CD4-positive, CD25-positive, alpha-beta regulatory T cell (primary cell): ENCODE results near the gene UBA7. TPM values are rescaled to one million over a fixed set of nuclear protein-coding genes. Genes with fewer than 3 reads are reported as not detected.
"Not testable (repeated sequence)": the region's sequence is repeated elsewhere in the genome, so short reads cannot be mapped to it uniquely, and the experiment has no call there.

Experiments used
- ATAC-seq, 2 donors: fragments of 150-1000 bp; cut with Tn5 transposase; one replicate each; pipeline ENCODE4 v1.10.0; 2021; ENCODE audit warnings: low read depth in 2 of 2, moderate number of reproducible peaks in 2 of 2, moderate library complexity in 1 of 2
- DNase-seq, 3 donors: peaks; one replicate each; pipeline versions ENCODE4 v3.0.0 to v3.0.0-alpha.2; 2012 to 2022; ENCODE audit warnings: mixed read lengths in 1 of 3
- H3K27ac ChIP-seq: one replicate; pipeline ENCODE4 v1.7.0; 2013; ENCODE audit warnings: mild to moderate bottlenecking, low read length; ENCODE audit not compliant: insufficient read depth, poor library complexity, severe bottlenecking
- H3K27me3 ChIP-seq: one replicate; pipeline ENCODE4 v1.7.0; 2013; ENCODE audit warnings: low read length; ENCODE audit not compliant: control insufficient read depth, insufficient read depth
- H3K36me3 ChIP-seq: one replicate; pipeline ENCODE4 v1.7.0; 2013; ENCODE audit warnings: mild to moderate bottlenecking, low read length, moderate library complexity; ENCODE audit not compliant: control insufficient read depth, insufficient read depth
- H3K4me1 ChIP-seq: 2 replicates; pipeline ENCODE4 v1.7.0; 2013; ENCODE audit warnings: mild to moderate bottlenecking, low read length; ENCODE audit not compliant: insufficient read depth, control insufficient read depth, poor library complexity, severe bottlenecking
- H3K4me3 ChIP-seq: one replicate; pipeline ENCODE4 v1.7.0; 2013; ENCODE audit warnings: low read depth, mild to moderate bottlenecking, low read length, moderate library complexity
- H3K9me3 ChIP-seq, 2 experiments: 1 replicate in 1 of 2; 2 replicates in 1 of 2; pipeline ENCODE4 v1.7.0; 2013; ENCODE audit warnings: low read length in 2 of 2, mild to moderate bottlenecking in 1 of 2, moderate library complexity in 1 of 2; ENCODE audit not compliant: control insufficient read depth in 2 of 2
- H3K27ac Mint-ChIP-seq, 3 donors: one replicate each; pipeline ENCODE4 v1.8.0; 2020 to 2022; ENCODE audit warnings: mild to moderate bottlenecking in 3 of 3, mixed read lengths in 3 of 3, moderate library complexity in 2 of 3
- H3K27me3 Mint-ChIP-seq: one replicate; pipeline ENCODE4 v1.8.0; 2022; ENCODE audit warnings: mild to moderate bottlenecking, mixed read lengths
- H3K36me3 Mint-ChIP-seq: one replicate; pipeline ENCODE4 v1.8.0; 2020; ENCODE audit warnings: mixed read lengths
- H3K4me1 Mint-ChIP-seq, 4 donors: one replicate each; pipeline ENCODE4 v1.8.0; 2020 to 2022; ENCODE audit warnings: mixed read lengths in 4 of 4, mild to moderate bottlenecking in 1 of 4
- H3K4me3 Mint-ChIP-seq, 4 donors: one replicate each; pipeline ENCODE4 v1.8.0; 2020 to 2022; ENCODE audit warnings: mild to moderate bottlenecking in 4 of 4, mixed read lengths in 4 of 4, moderate library complexity in 3 of 4
- H3K9me3 Mint-ChIP-seq, 7 donors: one replicate each; pipeline ENCODE4 v1.8.0; 2020 to 2022; ENCODE audit warnings: mixed read lengths in 7 of 7, mild to moderate bottlenecking in 3 of 7, moderate library complexity in 2 of 7
- polyA plus RNA-seq, 4 donors: library from polyadenylated mRNA; unstranded; fragments of 300-500 nt; fragmentation: Illumina TruSeq; gene quantifications; one replicate each; pipeline ENCODE4 v1.2.3, GENCODE V29; 2021
- total RNA-seq: library from RNA; stranded (reverse); gene quantifications from one replicate; pipeline ENCODE4 v1.2.3, GENCODE V29; 2022

Gene UBA7
- total and polyA plus RNA-seq, 5 donors from 2014 or later = 30.6 to 201 (median 39.6) TPM

DNA sequence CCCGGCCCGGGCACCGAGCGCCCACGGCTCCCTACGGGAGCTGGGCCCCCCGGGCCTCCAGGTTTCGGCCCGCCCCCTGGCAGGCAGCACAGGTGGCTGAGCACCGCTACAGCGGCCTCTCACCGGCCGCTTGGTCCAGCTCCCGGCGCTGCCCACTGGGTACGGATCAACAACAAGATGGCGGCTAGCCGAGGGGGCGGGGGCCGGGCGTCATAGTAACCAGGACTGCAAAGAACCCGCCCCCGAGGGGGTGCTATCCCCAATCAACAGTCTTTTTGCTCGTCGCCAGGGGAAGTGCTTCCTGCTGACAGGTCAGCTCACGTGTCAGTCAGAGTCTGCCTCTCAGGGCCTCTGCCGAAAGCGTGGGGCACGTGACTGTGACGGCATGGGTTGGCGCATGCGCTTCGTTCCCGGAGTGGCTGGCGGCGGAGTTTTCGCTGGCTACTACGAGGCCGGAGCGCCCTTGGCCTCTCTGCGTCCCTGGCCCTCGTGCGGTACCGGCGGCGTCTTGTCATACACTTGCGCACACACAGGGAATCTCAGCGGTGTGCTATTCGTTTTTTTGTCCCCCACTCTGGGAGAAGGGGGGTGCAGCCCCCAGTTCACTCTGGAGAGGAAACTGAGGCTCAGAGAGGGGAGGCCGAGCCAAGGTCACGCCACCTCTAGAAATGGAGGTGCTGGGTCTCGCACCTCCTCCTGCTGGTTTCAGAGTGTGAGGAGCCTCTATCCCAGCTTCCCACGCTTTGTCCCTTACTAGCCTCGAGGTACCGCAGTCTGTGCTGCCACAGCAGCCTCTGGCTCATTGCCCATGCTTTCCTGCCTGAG lies 27.2 kb downstream of the UBA7 start, which contains the start of gene IP6K1:
TSS of gene IP6K1 (minus strand) at position 186 of the 825 bp plus-strand sequence. CDS start 38,502 bp downstream, outside the sequence.
- DNase-seq (peak; percentile 99 to 100 (median 100)), ATAC-seq (peak; percentile 100)
- Mint-ChIP-seq H3K36me3 (peaks cover 13% of the 10 kb centered on the region), H3K4me1 (peaks cover 9 to 48% (median 27%) of the 10 kb centered on the region in 4 donors), H3K27ac (peak within 1 kb of the TSS; percentile 98 to 100 (median 100)), H3K27me3 (peaks cover 29% of the 10 kb centered on the region), H3K9me3 (no peaks in the 10 kb centered on the region), H3K4me3 (peak within 1 kb of the TSS; percentile 93 to 99 (median 96))
- H3K27me3 ChIP-seq = no peaks in the 10 kb centered on the region
- peaks cover 31% of the 10 kb centered on the region for H3K4me1 ChIP-seq
- H3K9me3 ChIP-seq = no peaks in the 10 kb centered on the region
- peaks cover 9% of the 10 kb centered on the region for H3K36me3 ChIP-seq
- H3K4me3 ChIP-seq = peak within 1 kb of the TSS; percentile 91
- H3K27ac ChIP-seq = peak within 1 kb of the TSS; percentile 92

DNA sequence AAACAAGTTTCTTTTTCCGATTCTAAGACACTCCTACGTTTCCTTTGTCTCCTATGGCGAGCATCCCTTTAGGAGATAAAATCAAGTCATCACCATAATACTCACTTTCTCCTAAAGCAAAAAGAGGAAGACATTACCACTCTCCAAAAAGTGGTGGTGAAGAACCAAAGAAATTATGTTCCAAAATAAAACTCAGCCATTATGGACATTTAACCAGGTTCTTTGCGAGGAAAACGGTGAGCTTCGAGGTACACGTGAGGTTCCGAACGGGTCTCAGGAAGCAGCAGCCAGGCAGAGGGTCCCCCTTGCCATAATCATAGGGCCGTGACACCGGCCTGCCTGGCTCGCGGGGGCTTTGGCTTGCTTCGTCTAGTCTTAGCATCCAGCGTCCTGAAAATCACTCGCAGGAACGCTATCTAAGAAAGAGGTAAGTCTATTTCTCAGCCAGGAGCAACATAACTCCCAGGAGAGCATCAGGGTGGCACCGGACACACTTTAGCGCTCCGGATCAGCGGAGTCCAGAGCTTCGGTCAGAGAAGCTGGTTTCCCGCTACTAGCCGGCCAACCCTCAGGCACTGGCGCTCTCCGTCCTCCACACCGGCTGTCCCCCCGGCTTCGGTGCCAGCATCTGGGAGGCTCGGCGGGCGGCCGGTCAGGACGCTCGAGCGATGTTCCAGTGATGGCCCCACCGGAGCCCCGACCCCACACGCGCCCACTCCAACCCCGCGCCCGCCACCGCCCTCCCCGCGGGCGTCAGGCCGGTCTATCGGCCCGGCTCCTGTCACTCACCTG lies 28.0 kb downstream of the UBA7 start:
- H3K27me3 ChIP-seq = no peaks in the 10 kb centered on the region
- peak overlapping the region; percentile 92 for H3K27ac ChIP-seq
- peak overlapping the region; percentile 91 for H3K4me3 ChIP-seq
- peaks cover 39% of the 10 kb centered on the region for H3K4me1 ChIP-seq
- H3K36me3 ChIP-seq = peaks cover 12% of the 10 kb centered on the region
- H3K4me3 Mint-ChIP-seq = peak overlapping the region; percentile 93 to 99 (median 96)
- peaks cover 16% of the 10 kb centered on the region for H3K36me3 Mint-ChIP-seq
- H3K27ac Mint-ChIP-seq = peak overlapping the region; percentile 92 to 97 (median 93)
- H3K4me1 Mint-ChIP-seq = peaks cover 9 to 56% (median 32%) of the 10 kb centered on the region in 4 donors
- ATAC-seq (peak; percentile 20 to 22), DNase-seq (peak in 2 of 3 donors; percentile 13 to 51)
- H3K9me3 Mint-ChIP-seq = no peaks in the 10 kb centered on the region
- no peaks in the 10 kb centered on the region for H3K9me3 ChIP-seq
- H3K27me3 Mint-ChIP-seq = peaks cover 23% of the 10 kb centered on the region

GRCh38 chr3:49782277-49782676 lies 31.5 kb downstream of the UBA7 start:
- not testable (repeated sequence) for H3K27ac Mint-ChIP-seq, DNase-seq, H3K27me3 Mint-ChIP-seq, H3K4me3 ChIP-seq, H3K27ac ChIP-seq, H3K27me3 ChIP-seq, ATAC-seq, H3K9me3 Mint-ChIP-seq, H3K9me3 ChIP-seq
- peaks cover 22% of the 10 kb centered on the region for H3K36me3 ChIP-seq
- Mint-ChIP-seq H3K4me3 (peak overlapping the region in 1 of 4 donors; percentile 75), H3K36me3 (peaks cover 20% of the 10 kb centered on the region), H3K4me1 (peaks cover 14 to 70% (median 42%) of the 10 kb centered on the region in 4 donors)
- H3K4me1 ChIP-seq = peaks cover 47% of the 10 kb centered on the region

- H3K9me3 ChIP-seq = no peaks in the 10 kb centered on the region
- H3K27me3 ChIP-seq = no peaks in the 10 kb centered on the region
- Mint-ChIP-seq H3K9me3 (no peaks in the 10 kb centered on the region), H3K36me3 (peaks cover 23% of the 10 kb centered on the region), H3K27me3 (peaks cover 3% of the 10 kb centered on the region), H3K27ac (peak overlapping the region in 1 of 3 donors; percentile 59), H3K4me3 (peak overlapping the region in 3 of 4 donors; percentile 46 to 59 (median 46)), H3K4me1 (peaks cover 13 to 70% (median 43%) of the 10 kb centered on the region in 4 donors)
- H3K27ac ChIP-seq = no peak overlapping the region
- H3K36me3 ChIP-seq = peaks cover 25% of the 10 kb centered on the region
- no peak for ATAC-seq
- no peak overlapping the region for H3K4me3 ChIP-seq
- peaks cover 40% of the 10 kb centered on the region for H3K4me1 ChIP-seq
- no peak for DNase-seq
Observed at GRCh38 chr3:49781415-49782199, 32.1 kb downstream of the UBA7 start.

- H3K27me3 ChIP-seq, ATAC-seq, H3K9me3 ChIP-seq, H3K27ac ChIP-seq, H3K27me3 Mint-ChIP-seq, H3K9me3 Mint-ChIP-seq, DNase-seq: not testable (repeated sequence)
- peaks cover 26% of the 10 kb centered on the region for H3K36me3 ChIP-seq
- peaks cover 11 to 70% (median 44%) of the 10 kb centered on the region in 4 donors for H3K4me1 Mint-ChIP-seq
- H3K4me3 Mint-ChIP-seq = peak overlapping the region in 2 of 4 donors; percentile 46 to 53
- peak overlapping the region; percentile 3 for H3K4me3 ChIP-seq
- peaks cover 25% of the 10 kb centered on the region for H3K36me3 Mint-ChIP-seq
- peaks cover 40% of the 10 kb centered on the region for H3K4me1 ChIP-seq
- peak overlapping the region in 2 of 3 donors; percentile 59 to 62 for H3K27ac Mint-ChIP-seq
Observed at GRCh38 chr3:49780975-49781365, 32.8 kb downstream of the UBA7 start.

DNA sequence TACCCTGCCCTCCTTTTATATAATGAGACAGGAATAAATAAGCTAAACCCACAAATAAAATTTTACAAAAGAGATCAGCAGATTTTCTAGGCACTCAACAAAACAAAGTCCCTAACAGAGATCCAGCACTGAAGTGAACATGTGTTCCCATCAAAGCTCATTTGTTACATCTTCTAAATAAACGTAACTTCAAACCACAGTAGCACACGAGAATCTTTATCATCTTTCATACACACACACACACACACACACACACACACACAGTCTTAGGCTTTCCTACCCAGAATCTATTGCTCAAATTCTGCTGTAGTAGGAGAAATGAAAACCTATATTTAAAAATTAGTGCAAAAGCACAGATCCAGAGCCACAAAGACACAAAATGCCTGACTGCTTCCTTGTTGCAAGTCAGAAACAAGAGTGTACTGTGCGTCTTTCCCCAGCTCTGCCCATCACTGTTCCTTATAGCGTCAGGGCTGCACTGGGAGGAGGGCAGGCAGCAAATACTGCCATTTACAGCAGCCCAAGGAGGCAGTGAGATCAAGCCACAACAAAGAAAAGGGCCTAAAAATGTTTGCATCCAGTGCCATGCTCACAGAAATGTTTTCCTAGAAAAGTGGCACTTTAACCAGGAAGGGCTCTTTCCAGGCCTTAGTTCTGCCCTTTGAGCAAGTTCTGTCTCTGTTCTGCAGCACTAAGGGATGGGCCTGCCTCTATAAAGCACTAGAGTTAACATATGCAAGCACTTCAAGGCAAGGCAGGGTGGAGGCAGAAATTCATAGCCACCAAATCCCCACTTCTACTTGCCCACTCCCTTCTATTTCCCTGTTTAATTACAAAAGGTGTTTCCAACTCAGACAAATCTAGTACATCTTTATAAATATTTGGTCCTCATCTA lies 33.4 kb downstream of the UBA7 start:
- DNase-seq (no peak), ATAC-seq (no peak)
- Mint-ChIP-seq H3K27me3 (no peaks in the 10 kb centered on the region), H3K4me1 (peaks cover 6 to 68% (median 40%) of the 10 kb centered on the region in 4 donors), H3K9me3 (no peaks in the 10 kb centered on the region), H3K27ac (peak overlapping the region; percentile 62 to 78 (median 64)), H3K36me3 (peaks cover 20% of the 10 kb centered on the region), H3K4me3 (peak overlapping the region; percentile 11 to 74 (median 50))
- peaks cover 32% of the 10 kb centered on the region for H3K36me3 ChIP-seq
- no peaks in the 10 kb centered on the region for H3K9me3 ChIP-seq
- no peaks in the 10 kb centered on the region for H3K27me3 ChIP-seq
- no peak overlapping the region for H3K27ac ChIP-seq
- H3K4me1 ChIP-seq = peaks cover 38% of the 10 kb centered on the region
- peak overlapping the region; percentile 3 for H3K4me3 ChIP-seq
